Glomerular visceral epithelial cell (primary cell): ENCODE measurements around the gene RHBDF2.
"Not testable (repeated sequence)": the region's sequence is repeated elsewhere in the genome, so short reads cannot be mapped to it uniquely, and the experiment has no call there.

Experiments used
- DNase-seq: peaks from one replicate; pipeline ENCODE4 v3.0.0-alpha.2; 2016; ENCODE audit errors: extremely low spot score

The RHBDF2 gene

DNA sequence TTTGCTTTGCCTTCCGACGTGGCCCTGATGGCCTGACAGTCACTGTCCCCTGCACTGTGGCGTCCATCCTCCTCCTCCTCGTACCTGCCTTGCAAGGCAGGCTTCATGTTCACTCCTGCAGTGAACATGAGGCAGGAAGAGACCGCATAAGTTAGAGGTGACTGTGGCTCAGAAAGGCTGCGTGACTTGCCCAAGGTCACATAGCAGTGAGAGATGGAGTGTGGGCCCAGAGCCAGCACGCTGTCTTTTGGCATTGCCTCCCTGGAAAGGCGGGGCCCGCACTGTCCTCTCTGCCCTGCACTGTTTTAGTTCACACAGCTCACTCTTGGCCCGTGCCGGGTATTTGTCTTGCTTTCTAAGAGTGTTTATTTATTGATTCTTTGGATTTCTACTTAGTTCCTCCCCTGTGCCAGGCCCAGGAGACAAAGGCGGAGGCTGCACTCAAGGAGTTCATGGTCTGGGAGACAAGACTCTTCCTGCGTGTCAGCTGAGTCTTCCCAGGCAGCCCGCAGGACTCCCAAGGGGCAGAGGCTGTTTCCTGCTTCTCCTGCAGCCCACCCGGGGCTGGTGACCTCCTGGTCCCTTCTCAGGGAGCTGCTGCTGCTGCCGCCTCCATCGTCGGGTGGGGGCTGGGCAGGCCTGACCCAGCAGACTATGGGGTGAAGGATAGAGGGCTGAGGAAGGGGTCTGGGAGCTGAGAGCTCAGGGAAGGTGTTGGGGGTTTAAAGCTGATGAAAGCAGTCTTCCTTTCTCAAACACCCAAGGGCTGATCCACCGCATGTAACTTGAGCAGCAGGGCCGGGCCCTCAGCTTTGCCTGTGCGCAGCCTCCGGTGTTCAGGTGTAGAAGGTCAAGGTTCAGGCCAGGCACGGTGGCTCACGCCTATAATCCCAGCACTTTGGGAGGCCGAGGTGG lies 23.6 kb upstream of the RHBDF2 start:
- DNase-seq = no peak

DNA sequence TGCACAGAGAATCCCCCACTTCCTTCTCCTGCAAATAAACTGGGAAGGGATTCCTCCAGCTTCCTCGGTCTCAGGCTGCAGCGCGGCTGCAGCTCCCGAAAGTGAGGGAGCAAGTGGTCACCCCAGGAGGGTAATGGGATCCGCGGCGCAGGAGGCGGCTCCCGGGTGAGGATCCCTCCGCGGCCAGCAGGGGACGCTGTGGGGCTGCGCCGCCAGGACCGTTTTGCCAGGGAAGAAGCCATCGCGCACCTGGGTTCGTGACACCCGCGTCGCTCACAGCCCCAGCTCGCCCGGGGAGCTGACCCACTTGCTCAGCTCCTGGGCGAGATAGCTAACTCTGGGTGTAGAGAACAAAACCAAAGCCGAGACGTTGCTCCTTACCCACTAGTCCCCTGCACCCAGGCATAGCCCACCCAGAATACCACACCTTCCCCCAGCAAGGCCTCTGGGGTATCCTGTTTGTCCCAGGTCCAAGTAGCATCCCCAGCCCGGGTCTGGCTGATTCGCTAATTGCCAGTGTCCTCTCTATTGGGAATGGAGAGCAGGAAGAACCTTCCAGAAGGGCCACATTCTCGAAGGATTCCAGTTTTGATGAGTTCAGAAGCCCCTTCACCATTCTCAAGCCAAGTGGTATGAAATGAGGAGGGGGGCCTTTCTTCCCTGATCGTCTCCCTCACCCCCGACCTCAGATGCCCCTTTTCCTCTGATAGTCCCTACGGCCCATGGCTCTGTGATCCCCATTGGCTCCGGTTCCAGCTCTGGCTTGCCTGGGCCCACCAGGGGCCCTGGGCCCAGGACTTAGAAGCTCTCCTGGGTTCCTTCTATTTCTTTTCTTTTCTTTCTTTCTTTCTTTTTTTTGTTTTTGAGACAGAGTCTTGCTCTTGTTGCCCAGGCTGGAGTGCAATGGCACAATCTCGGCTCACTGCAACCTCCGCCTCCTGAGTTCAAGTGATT lies 22.1 kb upstream of the RHBDF2 start:
- DNase-seq = peak; percentile 76

GRCh38 chr17:76521683-76522082 lies 20.5 kb upstream of the RHBDF2 start:
- not testable (repeated sequence) for DNase-seq

GRCh38 chr17:76521262-76521661 lies 20.0 kb upstream of the RHBDF2 start:
- no peak for DNase-seq

GRCh38 chr17:76519048-76519966 lies 18.1 kb upstream of the RHBDF2 start:
- no peak for DNase-seq

DNA sequence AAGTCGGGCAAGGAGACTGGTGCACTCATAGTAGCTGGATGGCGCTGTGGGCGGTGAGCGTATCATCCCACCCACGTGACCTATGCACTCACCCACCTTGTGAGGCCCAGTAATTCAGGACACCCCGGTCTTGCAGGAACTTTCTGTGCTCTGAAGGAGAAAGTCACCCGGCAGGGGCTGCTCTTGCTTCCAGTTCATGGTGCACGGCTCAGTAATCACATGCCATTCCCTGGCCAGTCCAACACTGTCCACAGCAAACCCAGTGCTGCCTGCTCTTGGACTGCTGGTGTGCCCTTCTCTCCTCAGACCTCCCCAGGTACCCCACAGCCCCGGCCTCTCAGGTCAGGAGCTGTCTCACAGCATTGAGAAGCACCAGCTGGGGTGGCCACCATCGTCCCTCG lies 16.4 kb upstream of the RHBDF2 start:
- peak; percentile 56 for DNase-seq

DNA sequence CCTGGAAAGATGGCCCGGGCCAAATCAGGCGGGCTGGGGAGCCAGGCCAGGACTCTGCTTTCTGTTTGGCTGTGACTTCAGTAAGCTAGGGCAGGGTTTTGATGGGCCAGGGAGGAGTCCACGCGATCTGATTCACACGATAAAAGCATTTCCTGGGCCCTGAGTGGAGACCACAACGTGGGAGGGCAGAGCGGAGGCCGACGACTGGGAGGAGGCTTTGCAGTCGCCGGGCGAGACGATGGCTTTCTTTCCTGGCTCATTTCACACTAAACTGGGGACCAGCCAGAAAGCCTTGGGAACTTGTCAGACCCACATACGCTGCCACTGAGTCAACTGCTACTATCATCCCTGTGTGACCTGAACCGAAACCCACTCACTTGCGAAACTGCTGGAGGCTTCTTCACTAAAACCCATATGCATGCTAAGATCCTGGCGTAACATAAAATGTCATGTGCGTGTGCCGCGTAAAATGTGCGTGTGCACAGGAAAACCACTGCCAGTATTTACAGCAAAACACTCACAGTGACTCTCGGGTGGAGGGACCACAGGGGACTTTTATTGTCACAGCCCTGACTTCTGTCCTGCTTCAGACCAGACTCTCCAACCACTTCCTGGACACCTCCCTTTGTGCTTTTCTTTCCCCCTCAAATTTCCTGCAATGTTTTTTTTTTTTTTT lies 14.2 kb upstream of the RHBDF2 start:
- DNase-seq = peak; percentile 95

DNA sequence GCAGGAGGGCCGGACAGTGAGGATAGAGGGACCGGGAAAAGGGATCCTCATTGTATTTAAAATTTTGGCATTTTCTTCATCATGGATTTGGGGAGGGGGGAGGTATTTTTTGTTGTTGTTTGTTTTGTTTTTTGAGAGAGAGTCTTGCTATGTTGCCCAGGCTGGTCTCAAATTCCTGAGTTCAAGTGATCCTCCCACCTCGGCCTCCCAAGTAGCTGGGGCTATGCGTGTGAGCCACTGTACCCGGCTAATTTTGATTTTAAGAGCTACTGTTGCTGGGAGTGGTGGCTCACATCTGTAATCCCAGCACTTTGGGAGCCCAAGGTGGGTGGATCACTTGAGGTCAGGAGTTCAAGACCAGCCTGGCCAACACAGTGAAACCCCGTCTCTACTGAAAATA lies 13.1 kb upstream of the RHBDF2 start:
- DNase-seq = not testable (repeated sequence)

- DNase-seq = no peak
These were observed 12.1 kb upstream of the RHBDF2 start for GRCh38 chr17:76513306-76513692.

DNA sequence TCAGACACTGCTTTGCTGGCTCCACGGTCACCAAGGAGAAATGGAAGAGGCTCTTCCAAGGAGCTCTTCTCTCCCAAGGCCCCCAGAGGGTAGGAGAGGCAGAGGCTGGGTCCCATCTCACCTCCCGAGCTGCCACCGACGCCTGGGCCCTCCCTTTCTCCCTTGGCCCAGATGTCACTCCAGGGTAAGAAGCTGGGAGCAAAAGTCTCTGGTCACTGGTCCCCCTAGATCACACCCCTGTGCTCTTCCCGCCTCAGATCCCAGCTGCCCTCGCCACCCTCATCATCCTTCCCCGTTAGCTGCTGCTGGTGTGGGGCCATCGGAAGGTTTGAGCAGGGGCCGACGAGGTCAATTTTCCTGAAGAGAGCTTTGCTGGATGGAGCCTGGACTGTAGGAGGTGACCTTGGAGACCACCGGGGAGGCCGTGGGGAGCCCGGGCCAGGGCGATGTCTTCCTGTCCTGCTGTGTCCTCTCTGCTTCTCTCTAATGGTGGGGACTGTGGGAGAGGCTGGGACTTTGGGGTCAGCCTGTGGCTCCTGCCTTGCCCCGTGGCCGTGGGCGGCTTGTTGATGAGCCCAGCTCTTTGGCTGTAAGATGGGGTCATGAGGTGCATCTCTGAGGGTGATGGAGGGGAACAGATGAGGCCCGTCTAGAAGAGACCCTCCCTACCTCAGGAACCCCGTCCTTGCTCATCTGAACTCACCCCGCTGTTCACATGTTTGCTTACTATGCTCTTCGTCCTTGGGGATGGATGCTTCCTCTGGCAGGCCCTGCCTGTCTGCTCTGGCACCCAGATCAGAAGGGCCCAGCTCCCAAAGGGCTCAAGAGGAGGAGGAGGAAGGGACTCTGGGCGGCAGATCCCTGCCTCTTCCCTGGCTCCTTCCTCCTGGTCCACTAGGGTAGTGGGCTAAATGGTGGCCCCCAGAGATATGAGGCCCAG lies 11.4 kb upstream of the RHBDF2 start:
- no peak for DNase-seq

GRCh38 chr17:76511668-76512365 lies 10.6 kb upstream of the RHBDF2 start:
- DNase-seq = no peak

DNA sequence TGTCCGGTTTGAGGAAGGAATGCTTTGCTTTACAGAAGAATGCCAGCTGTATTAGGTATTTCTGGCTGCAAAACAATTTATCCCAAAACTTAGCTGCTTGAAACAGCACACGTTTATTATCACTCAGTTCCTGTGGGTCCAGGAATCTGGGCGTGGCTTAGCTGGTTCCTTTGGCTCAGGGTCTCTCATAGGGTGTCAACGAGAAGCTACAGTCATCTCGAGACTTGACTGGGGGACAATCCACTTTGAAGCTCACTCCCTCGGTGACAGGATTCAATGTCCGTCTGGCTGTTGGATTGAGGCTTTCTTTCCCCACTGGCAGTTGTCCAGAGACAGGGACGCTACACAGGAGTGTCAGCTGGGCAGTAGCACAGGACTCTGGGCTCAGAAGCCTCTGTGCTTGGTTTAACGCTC lies 9.6 kb upstream of the RHBDF2 start:
- DNase-seq = no peak

GRCh38 chr17:76508472-76509063 lies 7.3 kb upstream of the RHBDF2 start:
- not testable (repeated sequence) for DNase-seq

DNA sequence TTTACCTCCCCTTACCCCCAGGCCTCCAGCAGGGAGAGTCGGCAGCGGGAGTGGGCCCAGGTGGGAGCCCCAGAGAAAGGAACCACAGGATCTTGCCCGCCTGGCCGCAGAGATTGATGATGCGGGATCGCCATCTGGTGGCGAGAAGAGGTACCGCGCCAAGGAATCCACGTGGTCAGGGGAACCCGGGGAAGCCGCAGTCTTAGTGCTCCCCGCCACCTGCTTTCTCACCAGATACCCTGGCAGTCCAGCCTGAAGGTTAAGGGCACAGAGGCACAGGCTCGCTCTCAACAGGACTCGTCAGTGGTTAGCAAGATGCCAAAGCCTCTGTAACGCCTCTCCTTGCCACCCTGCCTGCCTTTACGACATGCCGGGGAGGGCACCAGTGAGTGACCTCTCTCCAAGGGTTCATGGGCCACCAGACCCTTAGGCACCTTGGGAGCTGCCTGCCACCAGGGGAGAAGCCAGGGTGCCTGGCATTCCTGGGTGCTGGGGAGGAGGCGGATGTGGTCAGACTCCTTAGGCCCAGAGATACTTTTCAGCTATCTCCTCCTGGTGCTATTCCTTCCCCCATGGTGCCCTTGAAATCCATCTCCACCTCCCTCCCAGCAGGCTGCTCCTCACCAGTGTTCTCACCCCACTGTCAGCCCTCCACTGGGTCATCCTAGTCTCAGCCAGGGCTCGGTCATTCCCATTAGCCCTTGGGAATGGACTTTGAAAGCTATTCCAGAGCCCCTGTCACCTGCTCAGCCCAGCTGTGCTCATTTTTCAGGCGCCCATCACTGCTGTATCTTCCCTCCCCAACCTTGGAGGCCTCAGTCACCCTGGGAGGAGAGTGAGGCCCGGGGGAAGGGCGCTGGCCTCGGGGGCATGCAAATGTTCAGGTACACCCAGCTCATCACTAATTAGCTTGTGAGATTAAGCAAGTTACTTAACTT lies 5.5 kb upstream of the RHBDF2 start:
- peak; percentile 79 for DNase-seq

DNA sequence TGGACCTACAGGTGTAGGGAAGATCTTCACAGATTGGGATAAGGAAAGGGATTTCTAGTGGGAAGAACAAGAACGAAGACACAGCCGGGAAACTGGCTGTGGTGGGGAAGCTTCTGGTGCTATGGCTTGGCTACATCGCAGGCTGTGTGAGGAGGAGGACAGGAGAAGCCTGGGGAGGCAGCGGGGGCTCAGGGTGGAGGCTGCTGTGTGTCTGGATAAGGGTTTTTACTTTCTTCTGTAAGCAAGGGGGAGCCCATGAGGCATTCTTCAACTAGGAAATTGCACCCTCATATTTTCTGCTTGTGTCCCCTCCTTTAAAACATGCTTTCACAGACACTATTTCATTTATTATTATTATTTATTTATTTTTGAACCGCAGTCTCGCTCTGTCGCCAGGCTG lies 2.9 kb upstream of the RHBDF2 start:
- DNase-seq = no peak

DNA sequence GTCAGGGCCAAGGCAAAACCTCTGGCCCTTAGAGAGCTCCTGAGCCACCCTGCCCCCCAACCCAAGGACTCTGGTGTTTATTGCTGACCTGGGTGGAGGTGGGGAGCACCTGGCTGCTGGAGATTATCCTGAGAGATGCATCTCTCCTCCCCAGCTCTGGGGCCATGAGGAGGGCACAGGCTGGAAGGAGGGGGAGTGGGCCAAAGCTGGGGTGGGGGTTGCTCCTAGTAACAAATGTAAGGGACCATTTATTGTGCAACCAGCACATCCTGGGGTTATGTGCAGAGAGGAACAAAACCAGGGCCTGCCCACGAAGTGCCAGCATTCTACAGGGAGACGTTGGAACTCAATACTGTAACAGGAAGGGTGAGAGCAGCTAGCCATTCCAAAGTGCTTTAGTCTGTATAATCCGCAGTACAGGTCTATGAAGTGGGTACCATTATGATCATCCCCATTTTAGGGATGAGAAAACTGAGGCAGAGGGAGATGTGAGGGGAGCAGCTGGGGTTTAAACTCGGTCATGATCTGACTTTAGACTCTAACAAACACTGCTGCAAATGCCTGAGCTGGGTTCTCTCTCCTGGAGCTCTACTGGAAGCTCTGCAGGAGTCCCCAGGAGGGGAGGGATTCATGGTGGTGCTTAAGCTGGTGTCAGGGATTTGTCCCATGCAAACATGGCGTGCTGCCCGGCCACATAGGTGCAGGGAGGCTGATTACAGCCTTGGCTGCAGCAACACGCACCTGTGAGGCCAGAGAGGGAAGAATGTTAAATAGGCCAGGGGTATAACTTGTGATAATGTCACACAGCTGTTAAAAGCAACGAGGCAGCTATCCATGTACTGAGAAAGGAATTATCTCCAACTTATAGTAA lies 1.4 kb upstream of the RHBDF2 start:
- DNase-seq = no peak
